ENCODE measurements around the gene TRAF3. TPM values are rescaled to one million over a fixed set of nuclear protein-coding genes. Genes with fewer than 3 reads are reported as not detected.

TRAF3 gene
- total RNA-seq, 2 experiments from 2014 or later: 66.4 to 83.7 TPM

DNA sequence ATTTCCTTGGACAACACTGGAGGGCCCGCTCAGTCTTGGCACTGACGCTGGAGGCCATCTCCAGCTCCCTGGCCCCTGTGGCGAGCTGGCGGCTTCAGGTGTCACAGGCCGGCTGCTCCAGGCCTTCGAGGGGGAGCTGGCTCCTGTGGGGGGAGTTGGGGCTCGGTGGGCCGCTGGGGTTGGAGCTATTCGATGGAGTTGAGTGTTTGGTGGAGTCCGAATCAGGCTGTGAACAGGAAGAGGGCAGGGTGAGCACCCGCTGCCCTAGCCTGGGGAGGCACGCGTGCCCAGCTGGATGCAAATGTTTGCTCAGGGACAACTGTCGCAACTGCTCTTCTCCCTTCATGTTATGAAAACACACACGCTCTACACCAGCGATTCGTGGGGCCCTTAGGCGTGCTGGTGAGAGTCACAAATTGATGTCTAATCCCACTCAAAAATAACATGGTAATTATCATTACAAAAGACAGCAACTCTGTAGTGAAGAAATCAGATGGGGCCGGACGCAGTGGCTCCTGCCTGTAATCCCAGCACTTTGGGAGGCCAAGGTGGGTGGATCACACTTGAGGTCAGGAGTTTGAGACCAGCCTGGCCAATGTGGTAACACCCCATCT is 156.5 kb downstream of the TRAF3 start:
- Mint-ChIP-seq H3K9me3 (ENCODE audit: low read depth) (no peaks in the 10 kb centered on the region), H3K36me3 (ENCODE audit: low read depth) (no peaks in the 10 kb centered on the region), H3K4me3 (no peak overlapping the region), H3K27me3 (peaks cover 3% of the 10 kb centered on the region), H3K27ac (no peak overlapping the region), H3K4me1 (peaks cover under 1% of the 10 kb centered on the region)
- ATAC-seq (no peak), DNase-seq (no peak)
- intact Hi-C loops (cut with DNase I, micrococcal nuclease): no loop called here
- ChIA-PET CTCF (no interaction called here), POLR2A (interaction anchor here (0.7 kb wide), 1 partner anchor 195 kb away, joined by 4 read pairs; no protein-coding TSS in a partner anchor)

DNA sequence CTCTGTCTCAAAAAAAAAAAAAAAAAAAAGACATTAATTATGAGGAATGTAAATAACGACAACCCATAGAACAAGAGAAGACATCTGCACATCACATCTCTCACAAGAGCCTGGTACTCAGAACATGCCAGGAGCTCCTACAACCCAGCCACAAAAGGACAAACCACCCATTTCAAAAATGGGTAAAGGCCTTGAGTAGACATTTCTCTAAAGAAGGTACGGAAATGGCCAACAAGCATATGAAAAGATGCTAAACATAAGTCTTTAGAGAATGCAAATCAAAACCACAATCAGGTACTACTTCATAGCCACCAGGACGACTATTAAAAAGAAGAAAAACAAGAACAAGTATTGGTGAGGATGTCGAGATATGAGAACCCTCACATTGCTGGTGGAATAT is 158.5 kb downstream of the TRAF3 start:
- DNase-seq: no peak
- H3K36me3 Mint-ChIP-seq (ENCODE audit: low read depth): no peaks in the 10 kb centered on the region
- H3K4me3 Mint-ChIP-seq: no peak overlapping the region

DNA sequence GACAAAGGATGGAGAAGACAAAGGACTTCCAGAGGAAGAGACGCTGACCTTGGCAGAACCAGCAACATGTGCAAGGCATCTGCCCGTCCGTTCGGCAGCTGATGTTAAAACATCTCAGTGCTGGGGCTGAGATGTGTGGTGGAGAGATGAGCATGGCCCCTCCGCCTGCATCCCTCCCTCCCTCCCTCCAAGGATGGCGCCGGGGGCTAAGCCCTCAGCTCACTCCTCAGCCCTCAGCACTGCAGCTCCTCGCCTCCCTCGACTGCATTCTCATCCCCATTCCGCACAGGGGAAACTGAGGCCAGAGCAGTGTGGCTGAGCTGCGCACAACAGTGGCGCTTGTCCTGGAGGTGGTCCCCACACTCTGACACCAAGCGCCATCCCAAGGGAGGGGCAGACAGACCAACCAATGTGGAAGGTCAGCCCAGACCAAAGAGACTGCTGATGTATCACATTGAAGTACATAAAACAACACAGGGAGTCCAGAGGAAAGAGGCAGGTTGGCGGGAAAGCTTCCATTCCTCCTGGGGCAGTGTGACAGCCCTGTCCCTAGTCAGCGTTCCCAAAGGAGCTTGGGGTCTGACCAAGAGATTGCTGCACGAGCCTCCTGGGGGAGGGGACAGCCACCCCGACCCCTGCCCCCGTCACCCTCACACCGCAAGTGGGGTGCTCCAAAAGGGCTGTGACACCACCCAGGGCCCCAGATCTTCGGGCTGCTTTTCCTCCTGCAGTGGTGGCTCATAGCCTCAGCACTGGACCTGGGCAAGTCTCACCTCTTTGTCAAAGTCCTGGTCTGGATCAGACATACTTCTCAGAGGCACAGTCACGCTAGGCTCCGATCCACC is 160.3 kb downstream of the TRAF3 start:
- ATAC-seq (no peak), DNase-seq (no peak)
- Mint-ChIP-seq H3K36me3 (ENCODE audit: low read depth) (no peaks in the 10 kb centered on the region), H3K9me3 (ENCODE audit: low read depth) (no peaks in the 10 kb centered on the region), H3K27ac (no peak overlapping the region), H3K4me1 (no peaks in the 10 kb centered on the region), H3K27me3 (no peaks in the 10 kb centered on the region), H3K4me3 (no peak overlapping the region)
- POLR2A ChIA-PET: no interaction called here
- intact Hi-C loops (cut with DNase I, micrococcal nuclease): no loop called here
- CTCF ChIA-PET: no interaction called here

More for the DNA sequence above, 158.5 kb downstream of the TRAF3 start:
- H3K27ac Mint-ChIP-seq: no peak overlapping the region
- H3K9me3 Mint-ChIP-seq (ENCODE audit: low read depth): no peaks in the 10 kb centered on the region
- ChIA-PET POLR2A (interaction anchor here (0.6 kb wide), 1 partner anchor 9 kb away, joined by 10 read pairs; no protein-coding TSS in a partner anchor), CTCF (interaction anchor here (0.6 kb wide), 1 partner anchor 51 kb away, joined by 3 read pairs; no protein-coding TSS in a partner anchor)
- intact Hi-C loops (cut with DNase I, micrococcal nuclease): no loop called here
- H3K27me3 Mint-ChIP-seq: peaks cover 3% of the 10 kb centered on the region
- no peaks in the 10 kb centered on the region for H3K4me1 Mint-ChIP-seq
- ATAC-seq: no peak

DNA sequence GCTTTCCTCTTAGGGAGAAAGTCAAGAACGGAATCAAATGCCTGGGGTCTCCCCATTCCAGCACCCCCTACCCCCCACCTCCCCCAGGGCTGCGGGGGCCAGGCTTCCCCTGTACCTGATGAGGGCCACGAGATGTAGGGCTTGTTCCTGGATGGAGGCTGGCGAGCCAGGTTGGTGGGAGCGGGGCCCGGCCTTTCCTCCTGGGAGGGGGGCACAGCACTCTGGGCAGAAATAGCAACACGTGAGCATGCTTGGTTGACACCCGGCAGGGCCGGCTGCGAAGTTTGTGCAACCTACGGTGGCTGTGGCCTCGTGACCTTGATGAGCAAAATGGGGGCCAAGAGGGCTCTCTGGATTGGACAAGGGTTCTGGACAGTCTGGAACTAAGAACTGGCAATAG is 160.9 kb downstream of the TRAF3 start:
- CTCF ChIA-PET: no interaction called here
- Mint-ChIP-seq H3K27me3 (no peaks in the 10 kb centered on the region), H3K27ac (no peak overlapping the region), H3K4me3 (no peak overlapping the region), H3K36me3 (ENCODE audit: low read depth) (no peaks in the 10 kb centered on the region), H3K9me3 (ENCODE audit: low read depth) (no peaks in the 10 kb centered on the region), H3K4me1 (no peaks in the 10 kb centered on the region)
- DNase-seq (no peak), ATAC-seq (no peak)
- intact Hi-C loops (cut with DNase I, micrococcal nuclease): no loop called here
- POLR2A ChIA-PET: interaction anchor here (0.6 to 0.7 kb wide), 2 partner anchors 231 to 586 kb away, joined by 4 to 13 read pairs; no protein-coding TSS in a partner anchor

DNA sequence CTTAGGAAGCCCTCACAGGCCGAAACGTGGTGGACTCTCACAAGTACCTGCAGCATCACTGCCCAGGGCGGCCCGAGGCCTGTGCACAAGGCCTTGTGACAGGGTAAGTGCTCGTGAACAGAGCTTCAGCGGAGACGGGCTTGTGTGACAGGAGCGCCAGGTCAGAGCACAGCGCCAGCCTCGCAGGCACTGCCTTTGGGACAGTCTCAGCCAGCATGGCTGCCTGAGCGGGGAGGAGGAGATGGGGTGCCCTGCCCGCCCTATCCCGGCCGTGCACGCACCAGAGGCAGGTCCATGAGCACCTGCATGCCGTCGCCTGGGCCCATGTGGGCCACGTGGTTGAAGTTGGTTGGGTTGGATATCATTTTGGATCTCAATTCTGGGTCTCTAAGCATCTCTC is 162.1 kb downstream of the TRAF3 start:
- CTCF ChIA-PET: no interaction called here
- DNase-seq (no peak), ATAC-seq (no peak)
- no peaks in the 10 kb centered on the region for H3K4me1 Mint-ChIP-seq
- H3K4me3 Mint-ChIP-seq: no peak overlapping the region
- POLR2A ChIA-PET: no interaction called here
- no peaks in the 10 kb centered on the region for H3K27me3 Mint-ChIP-seq
- no peak overlapping the region for H3K27ac Mint-ChIP-seq
- H3K9me3 Mint-ChIP-seq (ENCODE audit: low read depth): no peaks in the 10 kb centered on the region
- no peaks in the 10 kb centered on the region for H3K36me3 Mint-ChIP-seq (ENCODE audit: low read depth)
- intact Hi-C loops (cut with DNase I, micrococcal nuclease): no loop called here

DNA sequence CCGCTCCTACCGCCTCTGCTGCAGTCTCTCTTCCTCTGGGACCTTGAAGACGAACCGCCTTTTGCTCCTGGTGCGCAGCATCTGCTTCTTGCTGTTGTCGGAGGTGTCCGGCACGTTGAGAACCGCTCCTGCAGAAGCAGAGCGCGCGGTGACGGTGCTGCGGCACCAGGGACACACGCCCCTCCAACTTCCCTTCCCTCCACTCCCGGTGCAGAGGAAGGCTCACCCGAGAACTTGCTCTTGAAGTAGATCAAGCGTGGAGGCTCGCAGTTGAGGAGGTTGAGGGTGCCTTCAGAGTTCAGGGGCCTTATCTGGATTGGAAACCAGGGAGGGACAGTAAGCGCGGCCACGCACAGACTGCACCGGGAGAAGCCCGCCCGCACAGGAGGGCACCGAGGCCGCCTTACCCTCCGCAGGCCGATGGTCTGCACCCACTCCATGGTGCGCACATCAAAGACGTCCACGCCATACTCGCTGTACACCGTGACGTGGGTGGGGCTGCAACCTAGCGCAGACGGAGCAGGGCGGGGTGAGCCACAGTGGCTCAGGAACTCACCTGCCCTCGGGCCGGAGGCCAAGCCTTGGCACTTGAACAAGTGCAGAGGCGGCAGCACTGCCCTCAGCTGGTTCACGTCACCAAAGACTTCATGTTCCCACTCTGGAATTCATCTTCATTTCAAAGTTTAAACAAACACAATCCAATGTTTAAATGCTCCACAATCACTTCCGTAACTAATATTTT is 162.7 kb downstream of the TRAF3 start:
- H3K27me3 Mint-ChIP-seq: no peaks in the 10 kb centered on the region
- H3K4me3 Mint-ChIP-seq: no peak overlapping the region
- ChIA-PET CTCF (no interaction called here), POLR2A (no interaction called here)
- H3K36me3 Mint-ChIP-seq (ENCODE audit: low read depth): no peaks in the 10 kb centered on the region
- intact Hi-C loops (cut with DNase I, micrococcal nuclease): no loop called here
- H3K4me1 Mint-ChIP-seq: no peaks in the 10 kb centered on the region
- no peak overlapping the region for H3K27ac Mint-ChIP-seq
- no peaks in the 10 kb centered on the region for H3K9me3 Mint-ChIP-seq (ENCODE audit: low read depth)
- no peak for DNase-seq
- ATAC-seq: no peak

DNA sequence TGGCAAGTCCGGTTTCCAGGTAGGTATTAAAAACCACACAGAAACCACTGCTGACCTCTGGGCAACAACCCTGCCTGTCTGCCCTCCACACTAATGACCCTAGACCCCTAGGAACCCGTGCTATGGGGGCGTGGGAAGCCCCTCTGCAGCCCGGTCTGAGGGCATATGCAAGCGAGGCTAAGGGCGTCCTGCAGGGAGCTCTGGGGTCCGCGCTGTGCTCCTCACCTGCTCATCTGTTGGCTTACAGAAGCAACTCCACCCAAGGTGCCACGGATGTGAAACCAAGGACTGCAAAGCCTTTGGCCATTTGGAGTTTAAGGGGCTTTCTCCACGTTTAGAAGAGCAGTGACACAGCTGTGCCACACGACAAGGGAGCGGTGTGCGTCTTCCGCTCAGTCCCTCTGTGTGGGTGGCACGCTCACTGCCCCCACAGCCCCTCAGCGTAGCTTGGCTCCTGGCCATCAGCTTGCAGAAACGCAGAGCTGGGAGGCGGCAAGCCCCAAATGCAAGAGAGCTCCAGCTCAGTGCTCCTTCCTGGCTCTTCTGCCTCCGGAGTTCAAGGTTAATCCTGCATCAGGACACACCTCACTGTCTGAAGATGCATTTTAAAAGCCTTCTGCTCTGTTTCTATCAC is 163.6 kb downstream of the TRAF3 start:
- no peak for DNase-seq
- intact Hi-C loops (cut with DNase I, micrococcal nuclease): no loop called here
- Mint-ChIP-seq H3K27me3 (no peaks in the 10 kb centered on the region), H3K27ac (no peak overlapping the region), H3K36me3 (ENCODE audit: low read depth) (no peaks in the 10 kb centered on the region), H3K4me1 (no peaks in the 10 kb centered on the region), H3K9me3 (ENCODE audit: low read depth) (no peaks in the 10 kb centered on the region), H3K4me3 (no peak overlapping the region)
- ATAC-seq: no peak
- ChIA-PET POLR2A (no interaction called here), CTCF (no interaction called here)

DNA sequence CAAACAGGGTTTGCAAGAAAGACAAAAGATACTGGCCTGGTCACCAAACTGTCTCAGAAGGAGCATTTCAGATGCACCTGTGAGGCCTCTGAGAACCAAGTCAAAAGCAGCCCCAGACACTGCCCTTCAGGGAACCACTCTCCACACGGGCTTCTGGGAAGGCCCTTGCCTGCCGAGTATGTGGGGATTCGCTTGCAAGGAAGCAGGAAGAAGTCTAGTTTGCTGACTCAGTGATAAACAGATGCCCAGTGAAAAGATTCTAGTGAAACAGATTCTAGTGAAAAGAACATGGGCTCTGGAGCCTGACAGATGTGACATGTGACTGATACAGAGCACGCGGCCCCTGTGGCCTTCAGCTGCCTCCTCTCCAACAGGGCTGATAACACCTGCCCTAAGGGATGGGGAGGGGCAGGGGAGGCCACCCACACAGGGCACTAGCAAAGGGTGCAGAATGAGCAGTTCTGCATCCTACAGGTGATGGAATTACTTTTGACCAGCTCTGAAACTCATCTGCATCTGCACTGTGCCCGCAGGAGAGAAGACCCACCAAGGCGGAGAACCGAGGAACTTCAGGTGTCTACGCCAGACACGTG is 164.3 kb downstream of the TRAF3 start:
- ChIA-PET CTCF (no interaction called here), POLR2A (no interaction called here)
- H3K27ac Mint-ChIP-seq: no peak overlapping the region

DNA sequence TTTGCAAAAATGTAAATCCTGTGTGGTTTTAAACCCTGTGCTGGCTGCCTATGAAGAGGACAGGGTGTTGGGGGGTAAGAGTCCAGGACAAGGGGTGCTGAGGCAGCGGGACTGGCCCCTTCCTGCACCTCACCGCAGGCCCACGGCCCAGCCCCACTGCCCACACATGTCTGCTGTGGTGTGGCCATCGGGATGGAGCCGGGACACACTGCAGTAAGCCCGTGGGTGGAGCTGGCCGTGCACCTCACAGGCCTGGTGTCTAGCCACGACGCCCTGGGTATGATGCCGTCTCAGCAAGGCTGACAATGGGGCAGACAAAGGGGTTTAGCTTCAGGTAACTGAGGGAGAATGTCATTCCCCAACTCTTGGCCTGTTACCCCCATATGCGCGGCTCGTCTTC is 164.8 kb downstream of the TRAF3 start:
- CTCF ChIA-PET: no interaction called here
- ATAC-seq (no peak), DNase-seq (no peak)
- H3K4me3 Mint-ChIP-seq: no peak overlapping the region
- no peaks in the 10 kb centered on the region for H3K9me3 Mint-ChIP-seq (ENCODE audit: low read depth)
- intact Hi-C loops (cut with DNase I, micrococcal nuclease): no loop called here
- H3K27ac Mint-ChIP-seq: no peak overlapping the region
- POLR2A ChIA-PET: no interaction called here
- no peaks in the 10 kb centered on the region for H3K27me3 Mint-ChIP-seq
- no peaks in the 10 kb centered on the region for H3K36me3 Mint-ChIP-seq (ENCODE audit: low read depth)
- peaks cover 7% of the 10 kb centered on the region for H3K4me1 Mint-ChIP-seq

More for the DNA sequence above, 164.3 kb downstream of the TRAF3 start:
- peaks cover 2% of the 10 kb centered on the region for H3K4me1 Mint-ChIP-seq
- no peaks in the 10 kb centered on the region for H3K9me3 Mint-ChIP-seq (ENCODE audit: low read depth)
- intact Hi-C loops (cut with DNase I, micrococcal nuclease): no loop called here
- H3K4me3 Mint-ChIP-seq: no peak overlapping the region
- H3K36me3 Mint-ChIP-seq (ENCODE audit: low read depth): no peaks in the 10 kb centered on the region
- no peak for ATAC-seq
- DNase-seq: no peak
- H3K27me3 Mint-ChIP-seq: no peaks in the 10 kb centered on the region

DNA sequence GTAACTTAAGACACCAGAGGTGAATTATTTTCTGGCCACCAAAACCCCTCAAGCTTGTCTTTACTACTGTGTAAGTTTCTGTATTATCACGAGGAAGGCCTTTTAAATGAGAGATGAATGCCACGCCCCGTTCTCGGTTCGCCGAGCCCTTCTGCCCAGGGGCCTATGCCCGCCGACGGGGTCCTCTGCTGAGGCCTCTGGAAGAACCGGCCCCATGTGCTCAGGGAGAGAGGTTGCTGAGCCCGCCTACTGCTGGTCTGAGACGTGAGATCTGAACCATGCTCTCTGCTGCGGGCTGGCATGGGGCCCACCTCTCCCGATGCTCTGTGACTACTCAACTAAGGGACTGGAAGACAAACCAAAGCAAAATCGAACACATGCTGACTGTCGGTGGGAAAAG is 166.2 kb downstream of the TRAF3 start:
- H3K27ac Mint-ChIP-seq: no peak overlapping the region
- H3K9me3 Mint-ChIP-seq (ENCODE audit: low read depth): no peaks in the 10 kb centered on the region
- intact Hi-C loops (cut with DNase I, micrococcal nuclease): no loop called here
- no peak for DNase-seq
- H3K27me3 Mint-ChIP-seq: no peaks in the 10 kb centered on the region
- no peaks in the 10 kb centered on the region for H3K36me3 Mint-ChIP-seq (ENCODE audit: low read depth)
- peaks cover 12% of the 10 kb centered on the region for H3K4me1 Mint-ChIP-seq
- ChIA-PET CTCF (interaction anchor here (1.0 to 1.1 kb wide), 2 partner anchors 21 to 249 kb away, joined by 3 read pairs; no protein-coding TSS in a partner anchor), POLR2A (no interaction called here)
- no peak overlapping the region for H3K4me3 Mint-ChIP-seq
- no peak for ATAC-seq

DNA sequence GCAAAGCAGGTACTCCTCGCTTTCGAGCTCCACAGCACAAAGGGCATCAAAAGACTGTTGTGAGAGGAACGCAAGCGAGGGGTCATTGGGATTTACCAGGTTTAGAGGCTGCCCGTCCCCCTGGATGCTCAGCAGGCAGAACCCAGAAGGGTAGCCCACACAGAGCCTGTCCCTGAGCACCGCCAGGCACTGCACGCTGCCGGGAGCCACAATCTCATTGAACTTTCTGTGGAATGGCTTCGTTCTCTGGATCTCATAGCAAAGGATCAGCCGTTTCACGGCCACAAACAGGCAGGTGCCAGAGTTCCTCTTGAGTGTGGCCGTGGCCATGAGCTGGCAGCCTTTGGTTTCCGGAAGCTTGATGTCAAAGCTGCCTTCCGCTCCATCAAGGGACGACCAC is 166.7 kb downstream of the TRAF3 start:
- H3K4me1 Mint-ChIP-seq: peaks cover 16% of the 10 kb centered on the region
- ChIA-PET CTCF (interaction anchor here (0.7 to 1.1 kb wide), 3 partner anchors 13 to 249 kb away, joined by 3 read pairs; no protein-coding TSS in a partner anchor), POLR2A (interaction anchor here (0.6 kb wide), 1 partner anchor 8 kb away, joined by 10 read pairs; no protein-coding TSS in a partner anchor)
- intact Hi-C loops (cut with DNase I, micrococcal nuclease): no loop called here
- H3K9me3 Mint-ChIP-seq (ENCODE audit: low read depth): no peaks in the 10 kb centered on the region
- no peaks in the 10 kb centered on the region for H3K36me3 Mint-ChIP-seq (ENCODE audit: low read depth)
- ATAC-seq (no peak), DNase-seq (no peak)
- no peak overlapping the region for H3K27ac Mint-ChIP-seq
- no peaks in the 10 kb centered on the region for H3K27me3 Mint-ChIP-seq
- no peak overlapping the region for H3K4me3 Mint-ChIP-seq
